Measurements from ENCODE around the gene RING1. TPM values are rescaled to one million over a fixed set of nuclear protein-coding genes. Genes with fewer than 3 reads are reported as not detected.

The RING1 gene
- total RNA-seq, 1 experiment from 2014 or later: 31.0 TPM

DNA sequence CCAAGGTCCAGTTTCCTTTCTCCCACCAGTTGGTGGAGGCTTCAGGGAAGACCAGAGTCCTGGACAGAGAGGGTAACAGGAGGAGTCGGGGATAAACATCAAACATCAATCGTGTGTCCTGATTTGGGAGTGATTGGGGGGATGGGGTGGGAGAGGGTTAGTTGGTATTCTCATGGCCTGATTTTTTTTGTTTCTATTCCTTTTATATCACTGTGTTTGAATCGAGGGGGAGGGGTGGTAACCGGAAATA, 4.2 kb upstream of the RING1 start:
- no peak overlapping the region for H3T11ph ChIP-seq (ENCODE audit: low read length)
- H3K4me1 ChIP-seq (ENCODE audit: insufficient read depth, low read length): peaks cover 15% of the 10 kb centered on the region; the same call in 1 of the 2 replicates
- H2BK15ac ChIP-seq (ENCODE audit: low read depth, low read length): no peak overlapping the region
- H3K14ac ChIP-seq (ENCODE audit: insufficient read depth, low read length): no peak overlapping the region
- H2BK20ac ChIP-seq (ENCODE audit: low read depth, low read length, poor library complexity, severe bottlenecking): no peak overlapping the region
- no peak overlapping the region for H2AFZ ChIP-seq (ENCODE audit: low read length)
- peaks cover 4% of the 10 kb centered on the region; the same call in 1 of the 2 replicates for H3K79me2 ChIP-seq (ENCODE audit: insufficient read depth, low read length)
- no peak overlapping the region for H4K8ac ChIP-seq (replicated peaks; ENCODE audit: insufficient read length, low read depth, low read length)
- H3K4ac ChIP-seq (ENCODE audit: low read depth, low read length): no peak overlapping the region
- no peak overlapping the region for H3K56ac ChIP-seq (ENCODE audit: insufficient read length, low read depth, low read length)
- no peak overlapping the region for H2BK5ac ChIP-seq (ENCODE audit: insufficient read length, low read length)
- Mint-ChIP-seq H3K9me3 (no peaks in the 10 kb centered on the region; a peak in 1 of 5 replicates), H3K4me3 (peak overlapping the region; percentile 69 to 95), H3K27me3 (ENCODE audit: low read depth) (peaks cover 32% of the 10 kb centered on the region), H3K4me1 (peaks cover 46 to 52% of the 10 kb centered on the region in 2 experiments), H3K36me3 (ENCODE audit: insufficient read depth in 1 of 3, low read depth in 3 of 3) (peaks cover 25 to 34% (median 29%) of the 10 kb centered on the region in 3 experiments), H3K27ac (peak overlapping the region in 1 of 3 experiments; percentile 39; a peak in 2 of 7 replicates)
- H3K9ac ChIP-seq (ENCODE audit: extremely low read depth, insufficient read length, low read length): no peak overlapping the region
- H4K91ac ChIP-seq (ENCODE audit: insufficient read length, low read depth, low read length): no peak overlapping the region
- H3K79me1 ChIP-seq (ENCODE audit: insufficient read depth, low read depth, low read length, poor library complexity, severe bottlenecking): no peaks in the 10 kb centered on the region
- peaks cover 26% of the 10 kb centered on the region for H3K23me2 ChIP-seq (ENCODE audit: insufficient read length, low read depth, low read length, poor library complexity, severe bottlenecking)
- no peak overlapping the region for H4K5ac ChIP-seq (ENCODE audit: insufficient read length, low read depth, low read length)
- no peak overlapping the region for H2BK12ac ChIP-seq (ENCODE audit: insufficient read length, low read depth, low read length)
- no peak overlapping the region for H3K23ac ChIP-seq (ENCODE audit: insufficient read length, low read depth, low read length)
- H3K27ac ChIP-seq (ENCODE audit: insufficient read length, low read depth, low read length): no peak overlapping the region
- H4K20me1 ChIP-seq (ENCODE audit: control insufficient read depth, insufficient read depth, insufficient read length): no peaks in the 10 kb centered on the region
- H2BK120ac ChIP-seq (ENCODE audit: low read depth, low read length, poor library complexity, severe bottlenecking): no peak overlapping the region
- no peak overlapping the region for H2AK5ac ChIP-seq (ENCODE audit: insufficient read length, low read length)
- no peak for DNase-seq
- no CpG with 5 or more reads among the region's 4 CpGs for WGBS (ENCODE audit: extremely low coverage, insufficient read length, low lambda C conversion rate)
- no peaks in the 10 kb centered on the region for H3K9me3 ChIP-seq (ENCODE audit: control insufficient read depth, low read depth, low read length)
- H3K4me2 ChIP-seq (ENCODE audit: insufficient read depth, insufficient read length, low read length): peak overlapping the region; percentile 9
- H3K27me3 ChIP-seq (ENCODE audit: insufficient read depth, low read length): peaks cover 23% of the 10 kb centered on the region; the same call in 1 of the 2 replicates
- TF ChIP-seq, protein P1, sequence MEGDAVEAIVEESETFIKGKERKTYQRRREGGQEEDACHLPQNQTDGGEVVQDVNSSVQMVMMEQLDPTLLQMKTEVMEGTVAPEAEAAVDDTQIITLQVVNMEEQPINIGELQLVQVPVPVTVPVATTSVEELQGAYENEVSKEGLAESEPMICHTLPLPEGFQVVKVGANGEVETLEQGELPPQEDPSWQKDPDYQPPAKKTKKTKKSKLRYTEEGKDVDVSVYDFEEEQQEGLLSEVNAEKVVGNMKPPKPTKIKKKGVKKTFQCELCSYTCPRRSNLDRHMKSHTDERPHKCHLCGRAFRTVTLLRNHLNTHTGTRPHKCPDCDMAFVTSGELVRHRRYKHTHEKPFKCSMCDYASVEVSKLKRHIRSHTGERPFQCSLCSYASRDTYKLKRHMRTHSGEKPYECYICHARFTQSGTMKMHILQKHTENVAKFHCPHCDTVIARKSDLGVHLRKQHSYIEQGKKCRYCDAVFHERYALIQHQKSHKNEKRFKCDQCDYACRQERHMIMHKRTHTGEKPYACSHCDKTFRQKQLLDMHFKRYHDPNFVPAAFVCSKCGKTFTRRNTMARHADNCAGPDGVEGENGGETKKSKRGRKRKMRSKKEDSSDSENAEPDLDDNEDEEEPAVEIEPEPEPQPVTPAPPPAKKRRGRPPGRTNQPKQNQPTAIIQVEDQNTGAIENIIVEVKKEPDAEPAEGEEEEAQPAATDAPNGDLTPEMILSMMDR (conservative IDR thresholded peaks at IDR 0.05): no peak
- H3K18ac ChIP-seq (ENCODE audit: insufficient read length, low read depth, low read length): no peak overlapping the region
